GM19351 (cell line): Measurements from ENCODE around the gene CDK14.
"Not testable (repeated sequence)": the region's sequence is repeated elsewhere in the genome, so short reads cannot be mapped to it uniquely, and the experiment has no call there.

Source experiments
- ATAC-seq: cut with Tn5 transposase; IDR thresholded peaks from one replicate; pipeline ENCODE4 v1.9.1; 2021; ENCODE audit warnings: mild to moderate bottlenecking, moderate library complexity; ENCODE audit not compliant: unreplicated experiment

CDK14 gene

DNA sequence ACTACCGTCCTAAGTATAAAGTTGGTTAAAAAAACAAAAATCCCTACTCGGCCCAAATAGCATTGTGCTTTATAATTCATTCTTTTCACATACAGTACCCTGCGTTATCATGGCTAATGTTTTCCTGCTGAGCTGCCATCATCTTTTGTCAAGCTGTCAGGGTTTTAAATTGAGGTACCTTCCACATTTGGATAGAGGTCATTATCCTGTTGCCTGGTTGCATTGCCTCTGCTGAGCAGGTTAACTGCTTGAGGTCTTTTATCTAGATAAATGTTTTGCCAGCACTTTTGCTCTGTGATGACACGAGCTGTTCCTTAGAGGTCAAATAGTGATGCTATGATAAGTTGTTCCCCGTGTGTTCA, 573.7 kb downstream of the CDK14 start:
- no peak for ATAC-seq

GRCh38 chr7:91173265-91173664, 577.1 kb downstream of the CDK14 start:
- not testable (repeated sequence) for ATAC-seq

- ATAC-seq, result no peak
These were observed 584.6 kb downstream of the CDK14 start for GRCh38 chr7:91180746-91181145.

- ATAC-seq, result no peak
These were observed 585.8 kb downstream of the CDK14 start for GRCh38 chr7:91181949-91182348.

DNA sequence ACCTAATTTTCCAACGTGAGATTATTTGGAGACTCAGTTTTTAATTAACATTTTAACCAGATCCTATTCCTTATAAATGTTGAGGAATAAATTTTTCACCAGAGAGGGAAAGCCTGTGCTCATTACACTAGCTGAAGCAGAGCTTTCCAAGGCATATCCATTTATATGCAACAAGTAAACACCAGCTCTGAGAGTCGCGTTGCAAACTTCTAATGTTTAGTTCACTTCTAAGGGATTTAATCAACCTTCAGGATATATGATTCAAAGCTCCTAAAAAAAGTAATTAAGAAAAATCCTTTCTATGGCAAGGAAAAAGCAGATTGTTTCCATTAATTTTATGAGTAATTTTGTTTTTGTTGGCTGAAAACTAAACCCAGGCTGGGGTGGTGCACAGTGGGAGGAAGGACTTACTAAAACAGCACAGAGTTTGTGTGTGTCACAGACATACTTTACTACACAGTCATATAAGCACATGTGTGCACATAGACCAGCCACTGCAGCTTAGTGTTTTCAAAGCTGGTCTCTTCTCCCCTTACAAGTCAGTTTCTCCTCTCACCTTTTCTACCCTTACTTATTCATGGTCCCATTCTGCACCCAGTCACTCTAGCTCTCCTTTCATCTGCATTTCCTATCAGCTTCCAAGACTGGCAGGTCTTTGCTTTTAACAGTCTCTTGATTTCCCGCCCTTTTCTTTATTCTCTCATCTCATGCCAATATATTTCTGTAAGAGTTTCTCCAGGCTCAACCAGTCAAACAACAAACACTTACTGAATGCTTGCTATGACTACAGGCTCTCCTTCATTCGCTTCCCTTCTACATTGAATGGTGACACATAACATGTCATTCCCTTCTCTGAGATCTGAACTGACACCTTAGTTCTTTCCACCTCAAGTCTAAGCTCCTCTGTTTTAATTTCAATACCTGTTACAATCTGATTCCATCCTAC, 587.0 kb downstream of the CDK14 start:
- no peak for ATAC-seq

DNA sequence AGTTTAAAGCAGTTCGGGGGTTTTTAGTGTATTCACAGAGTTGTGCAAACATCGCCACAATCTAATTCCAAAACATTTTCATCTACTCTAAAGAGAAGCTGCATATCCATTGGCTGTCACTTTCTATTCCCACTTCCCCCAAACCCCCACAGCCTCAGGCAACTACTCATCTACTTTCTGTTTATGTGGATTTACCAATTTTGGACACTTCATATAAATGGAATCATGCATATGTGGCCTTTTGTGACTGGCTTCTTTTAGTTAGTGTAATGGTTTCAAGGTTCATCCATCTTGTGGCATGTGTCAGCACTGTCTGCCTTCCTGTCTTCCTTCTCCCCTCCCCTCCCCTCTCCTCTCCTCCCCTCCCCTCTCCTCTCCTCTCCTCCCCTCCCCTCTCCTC, 589.6 kb downstream of the CDK14 start:
- ATAC-seq, result no peak

DNA sequence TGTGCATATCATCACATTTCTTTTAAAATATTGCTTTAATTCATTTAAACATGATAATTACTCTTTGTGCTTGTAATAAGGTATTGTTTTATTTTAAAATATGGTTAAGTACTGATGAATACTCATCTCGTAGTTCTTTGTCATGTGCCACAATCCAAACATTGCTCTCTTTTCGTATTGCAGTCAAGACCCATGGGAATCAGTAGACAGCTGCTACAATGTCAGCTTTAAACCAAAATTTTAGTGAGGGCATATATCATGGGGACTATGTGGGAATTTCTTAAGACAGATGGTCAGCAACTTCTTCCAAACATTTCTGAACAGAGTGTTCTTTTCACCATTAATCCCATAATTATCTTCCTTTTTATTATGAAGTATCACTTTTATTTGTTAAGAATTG, 590.9 kb downstream of the CDK14 start:
- no peak for ATAC-seq

GRCh38 chr7:91191771-91192170, 595.6 kb downstream of the CDK14 start:
- ATAC-seq, result no peak

GRCh38 chr7:91193141-91193540, 597.0 kb downstream of the CDK14 start:
- no peak for ATAC-seq

- no peak for ATAC-seq
These were observed 598.7 kb downstream of the CDK14 start for GRCh38 chr7:91194841-91195240.

DNA sequence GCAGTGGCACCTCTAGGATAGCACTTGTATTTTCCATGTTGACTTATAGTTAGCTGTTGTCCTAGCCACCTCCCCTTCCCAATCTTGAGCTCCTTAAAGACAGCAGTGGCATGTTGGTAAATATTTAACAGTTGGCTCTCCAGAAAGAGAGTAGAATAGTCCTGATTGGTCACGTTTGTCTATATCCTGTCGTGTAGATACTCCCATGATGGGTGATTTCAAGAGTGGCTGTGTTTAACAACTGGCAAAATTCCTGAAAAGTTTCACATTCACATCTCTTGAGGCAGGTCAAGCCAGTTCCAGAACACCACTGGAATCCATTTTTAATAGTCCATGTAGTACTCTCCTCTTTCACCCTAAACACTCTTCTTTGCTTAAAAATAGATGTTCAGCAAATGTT, 599.9 kb downstream of the CDK14 start:
- no peak for ATAC-seq

GRCh38 chr7:91198371-91198770, 602.2 kb downstream of the CDK14 start:
- no peak for ATAC-seq

DNA sequence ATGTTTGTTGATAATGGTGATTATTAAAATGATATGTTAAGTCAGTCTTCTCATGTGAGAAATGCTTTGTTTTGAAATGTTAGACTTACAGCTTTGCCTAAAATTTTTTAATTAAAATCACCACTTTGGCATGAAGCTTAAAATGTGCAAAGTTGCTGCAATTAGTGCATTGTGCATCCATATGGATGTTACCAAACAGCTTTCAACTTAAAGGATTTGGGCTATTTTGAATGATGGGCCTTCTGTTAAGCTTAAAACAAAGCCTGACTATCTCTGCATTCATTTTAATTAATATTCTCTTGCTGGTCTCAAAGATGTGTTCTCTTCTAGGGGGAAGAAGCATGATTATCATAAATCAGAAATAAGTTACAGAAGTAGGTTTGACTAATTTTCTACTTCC, 603.5 kb downstream of the CDK14 start:
- no peak for ATAC-seq

DNA sequence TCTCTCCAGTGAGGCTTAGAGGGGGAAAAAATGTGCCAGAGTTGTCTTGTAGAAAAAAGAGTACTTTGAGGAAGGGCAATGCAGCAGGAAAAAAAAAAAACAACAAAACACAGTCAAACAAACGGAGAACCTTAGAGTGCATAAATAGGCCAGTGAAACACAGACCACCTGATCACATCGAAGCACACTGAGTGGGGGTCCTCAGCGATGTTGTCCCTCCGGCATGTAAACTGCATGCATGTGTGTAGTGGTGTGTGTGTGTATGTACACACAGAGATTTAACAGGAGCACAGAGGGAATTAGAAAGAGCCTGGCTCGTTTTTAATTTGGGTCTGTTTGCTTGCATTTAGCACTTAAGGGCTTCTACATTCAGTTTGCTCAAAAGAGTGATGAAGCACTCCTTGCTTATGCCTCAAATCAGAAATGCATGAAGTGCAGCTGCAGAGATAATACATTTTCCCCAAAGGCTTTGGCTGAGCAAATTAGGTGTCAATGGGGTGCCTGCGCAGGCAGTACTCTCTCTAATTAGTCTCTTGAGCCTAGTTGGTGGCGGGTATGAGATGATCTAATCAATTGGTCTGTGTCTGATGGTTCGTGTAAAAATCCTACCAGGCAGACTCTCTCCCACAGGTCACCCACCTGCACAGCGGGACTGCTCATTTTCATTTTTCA, 605.5 kb downstream of the CDK14 start:
- no peak for ATAC-seq

- ATAC-seq, result no peak
These were observed 610.3 kb downstream of the CDK14 start for GRCh38 chr7:91206361-91206960.

- no peak for ATAC-seq
These were observed 616.5 kb downstream of the CDK14 start for GRCh38 chr7:91212582-91212981.

- no peak for ATAC-seq
These were observed 630.3 kb downstream of the CDK14 start for GRCh38 chr7:91226411-91226810.

DNA sequence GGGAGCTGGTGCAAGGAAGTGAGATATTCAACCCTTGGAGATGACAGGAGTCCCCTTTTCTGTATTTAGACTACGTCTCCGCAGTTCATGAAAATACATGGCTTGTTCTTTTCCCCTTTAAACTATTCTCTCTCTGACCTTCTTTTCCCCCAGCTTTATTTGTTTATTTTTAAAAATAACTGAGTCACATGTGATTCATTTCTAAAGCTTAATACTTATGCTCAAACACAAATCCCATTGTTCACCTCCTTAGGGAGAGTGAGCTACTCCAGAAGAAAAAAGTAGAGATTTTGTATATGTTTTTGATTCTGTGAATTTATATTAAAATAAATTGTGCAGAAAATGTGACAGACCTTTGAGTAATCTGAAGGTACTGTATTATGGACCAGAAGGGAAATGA, 632.2 kb downstream of the CDK14 start:
- ATAC-seq, result no peak

GRCh38 chr7:91228927-91229558, 632.9 kb downstream of the CDK14 start:
- ATAC-seq, result no peak

- no peak for ATAC-seq
These were observed 634.0 kb downstream of the CDK14 start for GRCh38 chr7:91230100-91230499.

DNA sequence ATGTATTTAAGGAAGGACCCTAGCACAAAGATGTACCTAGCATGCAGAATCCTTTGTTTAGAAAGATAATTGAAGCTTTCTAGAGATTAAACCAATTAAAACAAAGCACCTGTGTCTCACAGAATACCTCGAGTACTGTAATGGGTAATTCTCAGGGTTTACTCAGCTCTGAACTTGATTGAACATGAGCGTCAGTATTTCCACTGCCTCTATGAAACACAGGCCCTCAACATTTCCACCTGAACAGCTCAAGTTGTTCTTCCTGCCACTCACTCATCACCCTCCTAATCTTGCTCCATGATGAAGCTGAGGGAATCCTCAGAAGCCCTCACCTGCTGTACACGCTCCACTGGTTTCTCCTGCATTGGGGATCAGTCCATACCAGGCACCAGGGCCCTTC, 634.4 kb downstream of the CDK14 start:
- ATAC-seq, result no peak
